Right cardiac atrium (tissue), 5 donors: Measurements from ENCODE around the gene MYO1F. TPM values are rescaled to one million over a fixed set of nuclear protein-coding genes. Genes with fewer than 3 reads are reported as not detected.
"Not testable (repeated sequence)": the region's sequence is repeated elsewhere in the genome, so short reads cannot be mapped to it uniquely, and the experiment has no call there.

ENCODE experiments used
- ATAC-seq, 2 donors: fragments of 200-7000 bp; cut with Tn5 transposase; one replicate each; pipeline versions ENCODE4 v1.8.0 to v1.9.1; 2020; ENCODE audit warnings: moderate library complexity in 2 of 2, mild to moderate bottlenecking in 1 of 2
- DNase-seq, 3 donors: peaks; one replicate each; pipeline ENCODE4 v3.0.0-alpha.2; 2020
- H3K27ac ChIP-seq: one replicate; pipeline ENCODE4 v1.5.1; 2013; ENCODE audit warnings: mild to moderate bottlenecking, low read length, control low read depth, moderate library complexity
- H3K27me3 ChIP-seq: one replicate; pipeline ENCODE4 v1.6.1; 2013; ENCODE audit not compliant: control insufficient read depth, insufficient read depth
- H3K4me1 ChIP-seq: one replicate; pipeline ENCODE4 v1.6.1; 2013; ENCODE audit warnings: low read length; ENCODE audit not compliant: control insufficient read depth, insufficient read depth
- H3K4me3 ChIP-seq: one replicate; pipeline ENCODE4 v1.5.1; 2013; ENCODE audit warnings: low read length, control low read depth
- H3K9me3 ChIP-seq: one replicate; pipeline ENCODE4 v1.6.1; 2013; ENCODE audit warnings: low read length; ENCODE audit not compliant: control insufficient read depth
- whole genome bisulfite sequencing: extraction: QIAGEN DNeasy Blood & Tissue Kit; methylation state at CpG from one replicate; pipeline ENCODE4 v1.1.7; 2013; 5-methylcytosine and 5-hydroxymethylcytosine counted together
- intact Hi-C, 4 donors: fragments of 100-400 bp; cut with DNase I; formaldehyde crosslinking; loops; one replicate each; pipeline versions ENCODE4 v1.11.0 to v1.14.0; 2022 to 2023
- polyA plus RNA-seq: library from polyadenylated mRNA; stranded (reverse); fragments of 200-250 nt; gene quantifications from one replicate; pipeline ENCODE4 v1.2.3, GENCODE V29; 2013
- total RNA-seq, 4 donors: library from RNA; stranded (reverse); fragmentation: NEBNext Ultra II Directional; extraction: Animal tissue kit (Norgen Biotek cat#: 25700); gene quantifications; one replicate each; pipeline ENCODE4 v1.2.1, GENCODE V29; 2021
- donor health status: healthy with polysubstance abuse.
- donor health status: DM: no; HTN: yes; CAD: no.
- donor health status: DM: no; HTN: no; CAD: no.
- donor health status: DM: no; HTN: yes; CAD: no; lungs with severe emphysema.
- donor health status: DM: yes; HTN: yes; CAD: no.

MYO1F gene
- total and polyA plus RNA-seq, 5 donors, result 9.3 to 23.2 (median 11.6) TPM

DNA sequence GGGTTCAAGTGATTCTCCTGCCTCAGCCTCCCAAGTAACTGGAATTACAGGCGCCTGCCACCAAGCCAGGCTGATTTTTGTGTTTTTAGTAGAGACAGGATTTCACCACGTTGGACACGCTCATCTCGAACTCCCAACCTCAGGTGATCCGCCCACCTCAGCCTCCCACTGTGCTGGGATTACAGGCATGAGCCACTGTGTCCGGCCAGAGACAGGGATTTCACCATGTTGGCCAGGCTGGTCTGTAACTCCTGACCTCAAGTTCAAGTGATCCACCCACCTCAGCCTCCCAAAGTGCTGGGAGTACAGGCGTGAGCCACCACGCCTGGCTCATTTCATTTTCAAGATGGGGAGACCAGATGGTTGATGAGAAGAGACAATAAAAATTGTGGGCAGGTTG is 12.4 kb downstream of the MYO1F start:
- ATAC-seq, H3K4me3 ChIP-seq, DNase-seq, H3K9me3 ChIP-seq, H3K27ac ChIP-seq, intact Hi-C loops, H3K4me1 ChIP-seq, H3K27me3 ChIP-seq: not testable (repeated sequence)
- WGBS, result 87% methylated on average over 8 of the region's 8 CpGs

DNA sequence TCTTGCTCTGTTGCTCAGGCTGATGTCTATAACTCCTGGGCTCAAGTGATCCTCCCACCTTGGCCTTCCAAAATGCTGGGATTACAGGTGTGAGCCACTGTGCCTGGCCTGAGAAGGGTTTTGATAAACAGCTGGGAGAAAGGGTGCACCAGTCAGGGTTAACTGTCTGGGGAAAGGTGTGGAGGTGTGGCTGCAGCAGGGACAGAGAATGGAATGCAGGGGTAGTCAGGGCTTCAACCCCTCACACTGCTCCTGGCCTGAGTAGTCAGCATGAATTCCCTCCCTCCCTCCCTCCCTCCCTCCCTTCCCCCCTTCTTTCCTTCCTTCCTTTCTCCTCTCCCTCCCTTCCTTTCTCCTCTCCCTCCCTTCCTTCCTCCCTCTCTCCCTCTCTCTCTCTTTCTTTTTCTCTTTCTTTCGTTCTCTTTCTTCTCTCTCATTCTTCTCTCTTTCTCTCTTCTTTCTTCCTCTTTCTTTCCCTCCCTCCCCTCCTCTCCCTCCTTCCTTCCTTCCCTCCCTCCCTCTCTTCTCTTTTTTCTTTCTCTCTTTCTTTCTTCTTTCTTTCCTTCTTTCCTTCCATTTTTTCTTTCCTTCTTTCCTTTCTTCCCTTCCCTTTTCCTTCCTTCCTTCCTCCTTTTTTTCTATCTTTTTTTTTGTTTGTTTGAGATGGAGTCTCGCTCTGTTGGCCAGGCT is 16.0 kb downstream of the MYO1F start:
- 54% methylated on average over 2 of the region's 2 CpGs for WGBS
- no peaks in the 10 kb centered on the region for H3K9me3 ChIP-seq
- H3K4me3 ChIP-seq, result no peak overlapping the region
- no peaks in the 10 kb centered on the region for H3K4me1 ChIP-seq
- no peak for DNase-seq
- H3K27me3 ChIP-seq, result no peaks in the 10 kb centered on the region
- no peak for ATAC-seq
- H3K27ac ChIP-seq, result no peak overlapping the region
- intact Hi-C loops, result no loop called here

DNA sequence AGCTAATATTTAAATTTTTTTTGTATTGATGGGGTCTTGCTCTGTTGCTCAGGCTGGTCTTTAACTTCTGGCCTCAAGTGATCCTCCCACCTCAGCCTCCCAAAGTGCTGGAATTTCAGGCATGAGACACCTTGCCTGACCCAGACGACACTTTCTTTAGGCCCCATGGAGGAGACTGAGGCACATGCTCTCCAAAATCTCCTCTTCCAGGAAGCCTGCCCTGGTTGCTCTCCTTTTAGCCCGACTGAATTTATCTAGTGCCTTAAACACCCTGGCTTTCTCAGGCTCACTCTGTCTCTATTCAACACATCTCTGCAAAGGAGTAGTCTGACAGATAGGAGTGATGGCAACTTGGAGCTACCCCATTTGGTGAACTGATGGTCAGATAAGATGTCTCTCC is 18.9 kb downstream of the MYO1F start:
- 57% methylated on average over 2 of the region's 2 CpGs for WGBS

DNA sequence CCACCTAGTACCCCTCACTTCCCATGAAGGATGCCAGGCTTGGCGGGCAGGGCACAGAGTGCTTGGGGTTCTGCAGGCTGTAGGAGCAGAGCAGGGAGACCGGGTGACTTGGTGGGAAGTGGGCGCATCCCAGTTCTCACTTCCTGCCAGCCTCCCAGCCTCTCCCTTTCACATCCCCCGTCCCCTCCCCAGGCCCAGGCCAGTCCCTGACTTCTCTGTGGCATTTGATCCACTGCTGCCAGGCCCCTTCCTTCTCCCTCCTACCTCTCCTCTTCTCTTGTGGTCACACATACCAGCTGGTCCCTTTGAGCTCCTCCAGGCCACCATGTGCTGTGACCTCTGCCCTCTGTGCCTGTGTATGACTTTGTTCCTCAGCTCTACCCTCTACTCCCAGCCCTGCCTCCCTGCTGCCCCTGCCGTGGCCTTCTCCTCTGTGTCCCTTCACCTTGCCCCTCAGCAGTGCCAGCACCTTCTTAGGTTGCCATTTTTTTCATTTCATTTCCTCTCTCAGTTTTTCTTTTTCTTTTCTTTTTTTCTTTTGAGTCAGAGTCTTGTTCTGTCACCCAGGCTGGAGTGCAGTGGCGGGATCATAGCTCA is 19.5 kb downstream of the MYO1F start:
- no peaks in the 10 kb centered on the region for H3K9me3 ChIP-seq
- WGBS, result 66% methylated on average over 6 of the region's 6 CpGs
- H3K4me3 ChIP-seq, result no peak overlapping the region
- no peaks in the 10 kb centered on the region for H3K4me1 ChIP-seq
- no peak overlapping the region for H3K27ac ChIP-seq
- DNase-seq, result no peak
- intact Hi-C loops, result no loop called here
- ATAC-seq, result peak; percentile 34 to 39
- no peaks in the 10 kb centered on the region for H3K27me3 ChIP-seq

More for the DNA sequence above, 18.9 kb downstream of the MYO1F start:
- Histone ChIP-seq H3K27ac (no peak overlapping the region), H3K4me1 (no peaks in the 10 kb centered on the region), H3K9me3 (no peaks in the 10 kb centered on the region), H3K4me3 (no peak overlapping the region), H3K27me3 (no peaks in the 10 kb centered on the region)
- DNase-seq (no peak), ATAC-seq (no peak)
- intact Hi-C loops, result no loop called here

DNA sequence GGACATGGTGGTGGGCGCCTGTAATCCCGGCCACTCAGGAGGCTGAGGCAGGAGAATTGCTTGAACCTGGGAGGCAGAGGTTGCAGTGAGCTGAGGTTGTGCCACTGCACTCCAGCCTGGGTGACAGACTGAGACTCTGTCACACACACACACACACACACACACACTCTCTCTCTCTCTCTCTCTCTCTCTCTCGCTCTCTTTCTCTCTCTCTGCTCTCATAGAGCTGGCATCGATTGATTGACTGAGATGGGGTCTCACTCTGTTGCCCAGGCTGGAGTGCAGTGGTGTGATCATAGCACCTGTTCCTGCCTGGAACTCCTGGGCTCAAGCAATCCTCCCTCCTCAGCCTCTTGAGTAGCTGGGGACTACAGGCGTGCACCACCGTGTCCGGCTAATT is 23.5 kb downstream of the MYO1F start:
- 97% methylated on average over 7 of the region's 7 CpGs for WGBS
- H3K27me3 ChIP-seq, H3K27ac ChIP-seq, ATAC-seq, intact Hi-C loops, DNase-seq, H3K9me3 ChIP-seq, H3K4me3 ChIP-seq, H3K4me1 ChIP-seq: not testable (repeated sequence)

DNA sequence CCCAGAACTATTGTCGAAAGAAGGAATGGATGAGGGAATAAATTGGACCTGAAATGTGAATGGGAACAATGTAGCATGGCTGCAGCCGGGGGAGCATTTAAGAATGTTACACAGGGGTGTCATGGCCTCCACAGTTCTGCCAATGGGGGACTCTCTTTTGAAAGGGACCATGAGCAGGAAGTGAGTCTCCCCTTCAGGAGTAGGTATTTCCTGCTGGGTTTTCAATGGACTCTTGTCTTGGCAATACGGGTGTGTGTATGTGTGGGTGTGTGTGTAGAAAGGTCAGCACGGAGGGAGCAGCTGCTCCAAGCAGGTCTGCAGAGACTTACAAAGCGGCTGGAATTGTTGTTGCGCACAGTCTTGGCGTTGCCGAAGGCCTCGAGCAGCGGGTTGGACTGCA is 24.4 kb downstream of the MYO1F start:
- Histone ChIP-seq H3K27me3 (no peaks in the 10 kb centered on the region), H3K9me3 (no peaks in the 10 kb centered on the region), H3K27ac (no peak overlapping the region), H3K4me3 (no peak overlapping the region), H3K4me1 (no peaks in the 10 kb centered on the region)
- no peak for ATAC-seq
- WGBS, result 73% methylated on average over 10 of the region's 10 CpGs
- intact Hi-C loops, result no loop called here
- no peak for DNase-seq

DNA sequence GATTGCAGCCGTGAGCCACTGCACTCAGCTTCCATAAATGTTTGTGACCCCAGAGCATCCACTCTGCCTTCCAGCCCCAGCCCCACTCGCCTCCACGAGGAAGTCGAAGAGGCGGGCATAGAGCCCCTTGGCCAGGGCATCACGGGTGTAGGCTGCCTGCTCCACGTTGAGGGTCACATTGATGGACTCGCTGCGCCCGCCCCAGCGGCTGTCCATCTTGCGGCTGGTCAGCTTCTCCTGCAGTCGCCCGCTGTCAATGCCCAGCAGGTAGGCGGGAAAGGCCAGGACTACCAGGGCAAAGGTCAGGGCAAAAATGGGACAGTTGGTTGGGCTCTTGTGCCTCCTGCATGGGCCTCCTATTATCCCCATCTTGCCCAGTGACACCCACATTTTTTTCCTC is 27.2 kb downstream of the MYO1F start:
- DNase-seq (no peak), ATAC-seq (no peak)
- no peaks in the 10 kb centered on the region for H3K27me3 ChIP-seq
- no peak overlapping the region for H3K27ac ChIP-seq
- no peaks in the 10 kb centered on the region for H3K4me1 ChIP-seq
- no peak overlapping the region for H3K4me3 ChIP-seq
- 95% methylated on average over 15 of the region's 15 CpGs for WGBS
- intact Hi-C loops, result no loop called here
- H3K9me3 ChIP-seq, result no peaks in the 10 kb centered on the region

DNA sequence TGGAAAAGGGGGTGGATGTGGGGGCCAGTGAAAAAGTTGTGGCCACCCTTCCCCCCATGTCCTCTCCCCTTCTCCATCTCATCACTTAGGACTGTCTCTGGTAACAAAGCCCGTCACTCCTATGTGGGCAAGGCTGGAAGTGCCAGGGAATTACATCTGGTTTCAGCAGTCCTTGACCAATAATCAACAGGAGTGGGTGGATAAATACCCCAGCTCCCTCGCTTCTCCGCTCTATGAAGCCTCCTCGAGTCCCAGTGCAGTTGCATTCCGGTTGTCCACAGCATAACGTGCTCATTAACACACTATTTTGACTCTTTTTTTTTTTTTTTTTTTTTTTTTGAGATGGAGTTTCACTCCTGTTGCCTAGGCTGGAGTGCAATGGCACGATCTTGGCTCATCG is 31.5 kb downstream of the MYO1F start:
- Histone ChIP-seq H3K4me3 (no peak overlapping the region), H3K27me3 (no peaks in the 10 kb centered on the region), H3K27ac (no peak overlapping the region), H3K9me3 (no peaks in the 10 kb centered on the region), H3K4me1 (no peaks in the 10 kb centered on the region)
- intact Hi-C loops, result no loop called here
- ATAC-seq, result no peak
- no peak for DNase-seq
- WGBS, result 93% methylated on average over 8 of the region's 8 CpGs

DNA sequence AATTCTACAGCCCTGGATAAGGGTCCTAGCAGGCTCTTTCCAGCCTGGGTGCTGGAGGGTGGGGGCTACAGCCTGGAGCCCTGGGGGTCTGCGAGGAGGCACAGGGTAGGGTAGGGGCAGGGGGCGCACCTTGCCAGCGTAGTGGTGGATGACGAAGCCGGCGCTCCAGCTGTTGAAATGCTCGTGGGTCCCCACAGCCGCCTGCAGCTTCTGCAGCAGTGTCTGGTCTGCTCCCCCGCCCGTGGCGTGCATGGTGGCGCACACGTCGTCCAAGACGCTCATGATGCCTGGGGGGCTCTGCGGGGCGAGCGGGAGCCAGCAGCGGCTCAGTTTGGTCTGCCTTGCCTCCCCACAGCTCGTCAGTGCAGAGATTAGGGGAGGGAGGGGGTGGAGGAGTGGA is 33.1 kb downstream of the MYO1F start:
- Histone ChIP-seq H3K9me3 (no peaks in the 10 kb centered on the region), H3K27me3 (no peaks in the 10 kb centered on the region), H3K4me1 (no peaks in the 10 kb centered on the region), H3K27ac (no peak overlapping the region), H3K4me3 (no peak overlapping the region)
- WGBS, result 94% methylated on average over 20 of the region's 20 CpGs
- ATAC-seq (no peak), DNase-seq (no peak)
- intact Hi-C loops, result no loop called here

DNA sequence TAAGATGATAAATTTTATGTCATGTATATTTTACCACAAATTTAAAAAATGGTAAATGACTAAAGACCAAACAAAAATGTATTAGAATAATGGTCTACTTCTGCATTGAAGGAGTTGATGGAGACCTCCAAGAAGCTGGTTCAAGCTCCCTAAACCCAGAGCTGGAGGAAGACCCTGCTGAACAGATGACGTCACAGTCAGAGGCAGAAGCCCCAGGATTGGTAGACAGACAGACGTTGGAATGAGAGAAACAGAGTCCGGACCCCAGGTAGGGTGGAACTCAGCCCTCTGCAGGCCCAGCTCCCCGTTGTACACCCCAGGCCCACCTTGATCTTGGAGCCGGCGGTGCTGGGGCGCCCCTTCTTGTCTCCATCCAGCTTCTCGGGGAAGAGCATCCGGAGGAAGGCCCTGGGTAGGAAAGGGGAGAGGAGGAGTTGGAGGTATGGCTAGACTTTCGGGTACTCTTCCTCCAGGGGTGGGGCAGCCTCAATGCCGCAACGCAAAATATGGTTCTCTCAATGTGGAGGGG is 37.6 kb downstream of the MYO1F start:
- H3K27ac ChIP-seq, result no peak overlapping the region
- H3K9me3 ChIP-seq, result no peaks in the 10 kb centered on the region
- no peak for DNase-seq
- WGBS, result 93% methylated on average over 12 of the region's 12 CpGs
- no peaks in the 10 kb centered on the region for H3K4me1 ChIP-seq
- ATAC-seq, result no peak
- no peaks in the 10 kb centered on the region for H3K27me3 ChIP-seq
- H3K4me3 ChIP-seq, result no peak overlapping the region
- intact Hi-C loops, result no loop called here

DNA sequence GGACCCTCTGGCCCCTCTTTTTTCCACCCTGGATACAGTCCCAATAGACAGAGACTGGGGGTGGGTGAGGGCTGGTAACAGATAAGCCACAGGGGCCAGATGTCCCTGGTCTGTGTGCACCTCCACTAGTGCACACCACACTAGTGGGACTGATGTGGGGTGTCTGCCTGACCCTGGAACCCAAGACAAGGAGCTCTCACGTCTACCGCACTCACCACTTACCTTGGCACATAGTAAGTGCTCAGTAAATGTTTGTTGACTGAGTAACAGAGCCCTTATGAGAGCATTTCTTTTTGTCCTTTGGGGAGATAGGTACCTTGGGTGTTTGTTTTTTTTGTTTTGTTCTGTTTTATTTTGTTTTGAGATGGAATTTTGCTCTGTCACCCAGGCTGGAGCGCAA is 40.1 kb downstream of the MYO1F start:
- DNase-seq (no peak), ATAC-seq (no peak)
- intact Hi-C loops, result no loop called here
- 88% methylated on average over 3 of the region's 3 CpGs for WGBS
- Histone ChIP-seq H3K4me3 (no peak overlapping the region), H3K27me3 (no peaks in the 10 kb centered on the region), H3K9me3 (no peaks in the 10 kb centered on the region), H3K4me1 (no peaks in the 10 kb centered on the region), H3K27ac (no peak overlapping the region)
